B cell (primary cell): ENCODE results near the gene ARHGEF10L. TPM values are rescaled to one million over a fixed set of nuclear protein-coding genes. Genes with fewer than 3 reads are reported as not detected.

ENCODE experiments used
- ATAC-seq: fragments of 200-7000 bp; cut with Tn5 transposase; one replicate; pipeline ENCODE4 v1.10.0; 2021; ENCODE audit warnings: low read depth, mild to moderate bottlenecking, moderate number of reproducible peaks, moderate library complexity
- CTCF ChIA-PET: fragments of 350-600 bp; sonication (Branson Sonifier 250); formaldehyde crosslinking; loops from one replicate; lab custom pipeline; 2021; ENCODE audit warnings: antibody characterized with exemption, inconsistent platforms; lab: Charles Lee
- POLR2A ChIA-PET: fragments of 350-600 bp; sonication (Branson Sonifier 250); formaldehyde crosslinking; loops from one replicate; lab custom pipeline; 2021; ENCODE audit warnings: antibody characterized with exemption; lab: Charles Lee
- DNase-seq: peaks from one replicate; pipeline ENCODE4 v3.0.0; 2013
- H2AFZ ChIP-seq: 2 replicates; pipeline ENCODE4 v1.6.1; 2012; ENCODE audit warnings: mild to moderate bottlenecking, low read depth, low read length; ENCODE audit not compliant: insufficient read depth, poor library complexity, severe bottlenecking
- H3K27ac ChIP-seq, 2 donors: 1 replicate in 1 of 2; 2 replicates in 1 of 2; pipeline ENCODE4 v1.5.1; 2012 to 2013; ENCODE audit warnings: low read length in 2 of 2, mild to moderate bottlenecking in 2 of 2, moderate library complexity in 1 of 2
- H3K27me3 ChIP-seq, 4 experiments: fragments of 200-600 bp in 1 of 4; sonication (generic) in 1 of 4; replicated peaks in 1 of 4; 1 replicate in 2 of 4; 2 replicates in 2 of 4; pipeline versions ENCODE4 v1.6.1 to v1.7.0; 2013 to 2016; ENCODE audit warnings: low read length in 3 of 4, mild to moderate bottlenecking in 2 of 4, mixed read lengths in 1 of 4, moderate library complexity in 1 of 4; ENCODE audit not compliant: insufficient read depth in 4 of 4, control insufficient read depth in 3 of 4; ENCODE audit errors: control extremely low read depth in 1 of 4
- H3K36me3 ChIP-seq, 2 experiments: replicated peaks in 1 of 2; 1 replicate in 1 of 2; 2 replicates in 1 of 2; pipeline versions ENCODE4 v1.6.1 to v1.7.1; 2013; ENCODE audit warnings: low read length in 1 of 2; ENCODE audit not compliant: insufficient read depth in 2 of 2, control insufficient read depth in 1 of 2; ENCODE audit errors: control extremely low read depth in 1 of 2, extremely low read depth in 1 of 2
- H3K4me1 ChIP-seq, 2 donors: fragments of 200-600 bp in 1 of 2; sonication (generic) in 1 of 2; 1 replicate in 1 of 2; 2 replicates in 1 of 2; pipeline versions ENCODE4 v1.5.1 to v1.6.1; 2013 to 2017; ENCODE audit warnings: low read length in 2 of 2; ENCODE audit not compliant: control insufficient read depth in 2 of 2, insufficient read depth in 2 of 2
- H3K4me2 ChIP-seq: replicated peaks from 2 replicates; pipeline ENCODE3; 2012; ENCODE audit warnings: mild to moderate bottlenecking, low read depth, low read length; ENCODE audit not compliant: poor library complexity, severe bottlenecking
- H3K4me3 ChIP-seq, 5 experiments: fragments of 200-600 bp in 1 of 5; sonication (generic) in 1 of 5; 1 replicate in 3 of 5; 2 replicates in 2 of 5; pipeline versions ENCODE4 v1.5.1 to v1.7.0; 2011 to 2016; ENCODE audit warnings: low read length in 4 of 5, mild to moderate bottlenecking in 4 of 5, low read depth in 2 of 5, control low read depth in 1 of 5, moderate library complexity in 1 of 5; ENCODE audit not compliant: insufficient read depth in 1 of 5; ENCODE audit errors: control extremely low read depth in 1 of 5, extremely low read depth in 1 of 5
- H3K79me2 ChIP-seq: fragments of 200-600 bp; sonication (generic); one replicate; pipeline ENCODE4 v1.6.0; 2016; ENCODE audit warnings: low read length; ENCODE audit not compliant: control insufficient read depth, insufficient read depth
- H3K9ac ChIP-seq: fragments of 200-600 bp; sonication (generic); 2 replicates; pipeline ENCODE4 v1.6.1; 2017; ENCODE audit warnings: mild to moderate bottlenecking, low read length, moderate library complexity
- H3K9me3 ChIP-seq, 3 donors: one replicate each; pipeline versions ENCODE4 v1.6.1 to v1.7.1; 2013; ENCODE audit warnings: low read length in 2 of 3; ENCODE audit not compliant: control insufficient read depth in 2 of 3, insufficient read depth in 1 of 3; ENCODE audit errors: control extremely low read depth in 1 of 3
- H4K20me1 ChIP-seq: 2 replicates; pipeline ENCODE4 v1.6.0; 2012; ENCODE audit warnings: mild to moderate bottlenecking, low read length; ENCODE audit not compliant: insufficient read depth, control insufficient read depth, poor library complexity, severe bottlenecking
- H3K27ac Mint-ChIP-seq: one replicate; pipeline ENCODE4 v1.8.0; 2021; ENCODE audit warnings: mixed read lengths
- H3K27me3 Mint-ChIP-seq: one replicate; pipeline ENCODE4 v1.8.0; 2021; ENCODE audit warnings: mixed read lengths
- H3K4me1 Mint-ChIP-seq: one replicate; pipeline ENCODE4 v1.8.0; 2021; ENCODE audit warnings: mixed read lengths
- H3K4me3 Mint-ChIP-seq: one replicate; pipeline ENCODE4 v1.8.0; 2021; ENCODE audit warnings: mixed read lengths
- H3K9me3 Mint-ChIP-seq: one replicate; pipeline ENCODE4 v1.8.0; 2022; ENCODE audit warnings: mixed read lengths; ENCODE audit not compliant: insufficient read depth
- CTCF ChIP-seq: fragments of 200-600 bp; IDR thresholded peaks from one replicate; pipeline ENCODE4 v1.8.0; 2022; ENCODE audit warnings: antibody characterized with exemption, mild to moderate bottlenecking
- EZH2 ChIP-seq: IDR thresholded peaks from 2 replicates; pipeline ENCODE4 v1.6.1; 2012; ENCODE audit warnings: borderline replicate concordance, low read depth, mild to moderate bottlenecking, moderate library complexity, low read length; ENCODE audit not compliant: insufficient read depth, poor library complexity, severe bottlenecking
- WGBS: methylation state at CpG from one replicate; pipeline ENCODE4 v1.1.5; 2013; ENCODE audit warnings: missing lambda C conversion rate; ENCODE audit not compliant: insufficient coverage; 5-methylcytosine and 5-hydroxymethylcytosine counted together
- intact Hi-C: fragments of 100-400 bp; cut with micrococcal nuclease; formaldehyde crosslinking; loops from one replicate; pipeline ENCODE4 v1.10.0; 2022
- polyA plus RNA-seq: library from polyadenylated mRNA; depleted of rRNA; stranded (reverse); fragments of >200 nt; gene quantifications from 2 replicates; pipeline ENCODE4 v1.2.3, GENCODE V29; 2012
- total RNA-seq, 2 donors: library from RNA; stranded (reverse); fragments of 120-200 nt in 1 of 2; gene quantifications; 1 replicate in 1 of 2; 2 replicates in 1 of 2; pipeline versions ENCODE4 v1.2.3 to v1.2.4, GENCODE V29; 2013 to 2022

Gene ARHGEF10L
- total and polyA plus RNA-seq, 2 donors (not counting 1 experiment from before 2014, with no cell fraction given) = 2.0 to 4.9 TPM

- peaks cover 2% of the 10 kb centered on the region for H3K27me3 Mint-ChIP-seq
- Histone ChIP-seq H3K9me3 (no peaks in the 10 kb centered on the region), H3K9ac (no peak overlapping the region), H2AFZ (no peak overlapping the region), H3K36me3 (no peaks in the 10 kb centered on the region), H3K4me1 (no peaks in the 10 kb centered on the region), H3K4me3 (no peak overlapping the region), H3K4me2 (no peak overlapping the region), H4K20me1 (no peaks in the 10 kb centered on the region), H3K79me2 (no peaks in the 10 kb centered on the region), H3K27me3 (no peaks in the 10 kb centered on the region), H3K27ac (no peak overlapping the region)
- intact Hi-C loops = no loop called here
- ATAC-seq = no peak
- POLR2A ChIA-PET = no interaction called here
- H3K27ac Mint-ChIP-seq = no peak overlapping the region
- TF ChIP-seq EZH2 (no peak), CTCF (no peak)
- no peak overlapping the region for H3K4me3 Mint-ChIP-seq
- DNase-seq = no peak
- WGBS = 92% methylated on average over 3 of the region's 5 CpGs
- H3K9me3 Mint-ChIP-seq = no peaks in the 10 kb centered on the region
- no peaks in the 10 kb centered on the region for H3K4me1 Mint-ChIP-seq
- CTCF ChIA-PET = no interaction called here
Observed at GRCh38 chr1:17594026-17594425, 54.5 kb downstream of the ARHGEF10L start.

- WGBS = 67% methylated on average over 2 of the region's 8 CpGs
- no peak overlapping the region for H3K9ac ChIP-seq
- CTCF ChIA-PET = no interaction called here
Observed at GRCh38 chr1:17594690-17595601, 55.4 kb downstream of the ARHGEF10L start.

More at GRCh38 chr1:17594690-17595601, 55.4 kb downstream of the ARHGEF10L start:
- H4K20me1 ChIP-seq = no peaks in the 10 kb centered on the region
- Mint-ChIP-seq H3K4me3 (no peak overlapping the region), H3K27me3 (peaks cover 4% of the 10 kb centered on the region), H3K4me1 (no peaks in the 10 kb centered on the region), H3K27ac (no peak overlapping the region), H3K9me3 (no peaks in the 10 kb centered on the region)
- no peak overlapping the region for H3K27ac ChIP-seq
- H3K4me1 ChIP-seq = no peaks in the 10 kb centered on the region
- H2AFZ ChIP-seq = no peak overlapping the region
- no peak for DNase-seq
- H3K79me2 ChIP-seq = no peaks in the 10 kb centered on the region
- ATAC-seq = no peak
- intact Hi-C loops = no loop called here
- no peak overlapping the region for H3K4me2 ChIP-seq
- TF ChIP-seq CTCF (no peak), EZH2 (no peak)
- H3K9me3 ChIP-seq = no peaks in the 10 kb centered on the region
- H3K4me3 ChIP-seq = no peak overlapping the region
- no peaks in the 10 kb centered on the region for H3K27me3 ChIP-seq
- POLR2A ChIA-PET = no interaction called here
- H3K36me3 ChIP-seq = no peaks in the 10 kb centered on the region
